HG02623 (cell line): Measurements from ENCODE around the gene AMDHD2.

Experiments used
- ATAC-seq: cut with Tn5 transposase; IDR thresholded peaks from one replicate; pipeline ENCODE4 v1.9.1; 2021; ENCODE audit warnings: moderate library complexity; ENCODE audit not compliant: unreplicated experiment

Gene AMDHD2

DNA sequence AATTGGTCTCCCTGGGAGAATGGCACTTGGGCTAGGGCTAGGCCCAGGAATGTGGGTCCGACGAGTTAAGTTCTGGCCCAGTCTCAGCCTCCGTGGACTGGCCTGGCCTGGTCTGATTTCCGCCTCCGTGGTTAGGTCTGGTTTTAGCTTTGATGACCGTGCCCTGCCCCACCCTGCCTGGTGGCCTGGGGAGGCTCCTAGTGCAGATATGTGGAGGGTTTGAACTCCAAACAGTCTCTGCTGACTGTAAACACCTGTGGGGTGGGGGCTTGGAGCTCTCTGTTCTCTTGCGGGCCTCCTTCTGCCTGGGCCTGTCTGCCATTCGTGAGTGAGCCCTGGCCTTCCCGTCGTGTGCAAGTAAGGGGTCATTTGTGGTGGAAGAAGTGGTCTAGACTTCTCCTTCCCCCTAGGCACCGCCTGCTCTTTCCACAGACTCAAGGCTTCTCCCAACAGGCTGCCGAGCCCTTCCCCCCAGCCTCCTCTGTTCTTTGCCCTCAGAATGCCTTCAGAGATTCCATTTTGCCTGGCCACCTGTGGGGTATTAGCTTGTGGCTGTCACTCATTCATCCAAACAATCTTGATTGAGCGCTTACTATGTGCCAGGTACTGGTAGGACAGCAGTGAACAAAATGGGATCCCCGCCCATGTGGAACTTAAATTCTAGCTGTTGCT, 4.9 kb upstream of the AMDHD2 start:
- ATAC-seq = no peak

DNA sequence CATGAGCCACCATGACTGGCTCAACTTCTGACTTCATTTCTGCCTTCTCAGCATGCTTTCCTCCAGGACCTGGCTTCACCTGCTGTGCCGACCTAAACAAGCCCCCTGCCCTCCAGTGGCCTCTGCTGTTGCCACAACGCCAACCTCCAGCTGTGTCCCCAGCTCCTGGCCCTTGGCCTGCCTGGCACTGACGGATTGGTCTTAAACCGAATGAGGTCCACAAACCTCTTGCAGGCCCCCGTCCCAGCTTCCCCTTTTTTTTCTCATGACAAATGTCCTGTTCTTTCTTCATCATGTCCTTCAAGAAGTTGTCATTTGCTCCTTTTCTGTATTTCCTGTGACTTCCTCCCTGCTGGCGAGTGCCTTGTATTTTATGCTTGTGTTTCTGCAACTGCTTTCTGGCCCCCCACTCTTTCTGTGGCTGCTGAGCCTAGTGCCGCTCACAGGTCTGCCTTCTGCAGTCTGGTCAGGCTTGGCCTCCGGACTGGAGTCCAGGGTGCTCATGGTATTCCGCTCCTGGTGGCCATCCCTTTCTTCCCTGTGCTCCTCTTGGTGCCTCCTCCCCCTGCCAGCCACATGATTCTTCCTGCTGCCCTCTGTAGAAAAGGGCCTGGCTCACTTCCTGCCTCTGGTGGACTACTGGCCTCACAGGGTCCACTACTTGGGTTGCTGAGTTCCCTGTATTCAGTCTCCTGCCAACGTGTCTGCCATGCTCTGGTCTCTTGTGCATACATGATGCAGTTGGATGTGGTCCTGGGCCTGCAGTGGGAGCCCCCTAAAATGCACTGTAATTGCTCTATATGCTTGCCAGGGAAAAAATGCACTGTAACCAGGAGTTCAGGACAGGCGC, 3.6 kb upstream of the AMDHD2 start:
- ATAC-seq = no peak

DNA sequence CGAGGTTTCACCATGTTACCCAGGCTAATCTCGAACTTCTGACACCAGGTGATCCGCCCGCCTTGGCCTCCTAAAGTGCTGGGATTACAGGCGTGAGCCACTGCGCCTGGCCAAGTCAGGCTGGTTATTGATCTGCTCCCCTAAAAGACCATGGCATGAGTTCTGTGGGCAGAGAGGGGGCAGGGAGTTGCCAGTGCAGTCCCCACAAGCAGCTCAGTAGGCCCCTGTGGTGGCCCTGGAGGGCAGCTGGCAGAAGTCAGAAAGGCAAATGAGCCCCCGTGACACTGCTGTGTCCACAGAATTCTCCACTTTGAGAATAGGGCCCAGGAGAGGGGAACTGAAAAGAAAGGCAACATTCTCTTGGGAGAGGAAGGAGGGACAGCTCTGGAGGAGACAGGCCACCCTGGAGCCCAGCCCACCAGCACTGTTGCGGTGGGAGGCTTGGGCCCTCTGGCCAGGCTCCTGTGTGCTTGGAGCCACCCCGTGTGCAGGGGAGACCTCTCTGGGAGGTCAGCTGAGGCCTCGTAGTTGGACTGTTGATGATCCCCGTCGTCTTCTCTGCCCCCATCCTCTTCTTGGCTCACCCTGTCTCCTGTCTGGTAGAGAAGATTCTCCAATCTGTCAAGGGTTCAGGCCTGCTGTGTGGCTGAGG, 2.1 kb upstream of the AMDHD2 start:
- ATAC-seq = no peak

DNA sequence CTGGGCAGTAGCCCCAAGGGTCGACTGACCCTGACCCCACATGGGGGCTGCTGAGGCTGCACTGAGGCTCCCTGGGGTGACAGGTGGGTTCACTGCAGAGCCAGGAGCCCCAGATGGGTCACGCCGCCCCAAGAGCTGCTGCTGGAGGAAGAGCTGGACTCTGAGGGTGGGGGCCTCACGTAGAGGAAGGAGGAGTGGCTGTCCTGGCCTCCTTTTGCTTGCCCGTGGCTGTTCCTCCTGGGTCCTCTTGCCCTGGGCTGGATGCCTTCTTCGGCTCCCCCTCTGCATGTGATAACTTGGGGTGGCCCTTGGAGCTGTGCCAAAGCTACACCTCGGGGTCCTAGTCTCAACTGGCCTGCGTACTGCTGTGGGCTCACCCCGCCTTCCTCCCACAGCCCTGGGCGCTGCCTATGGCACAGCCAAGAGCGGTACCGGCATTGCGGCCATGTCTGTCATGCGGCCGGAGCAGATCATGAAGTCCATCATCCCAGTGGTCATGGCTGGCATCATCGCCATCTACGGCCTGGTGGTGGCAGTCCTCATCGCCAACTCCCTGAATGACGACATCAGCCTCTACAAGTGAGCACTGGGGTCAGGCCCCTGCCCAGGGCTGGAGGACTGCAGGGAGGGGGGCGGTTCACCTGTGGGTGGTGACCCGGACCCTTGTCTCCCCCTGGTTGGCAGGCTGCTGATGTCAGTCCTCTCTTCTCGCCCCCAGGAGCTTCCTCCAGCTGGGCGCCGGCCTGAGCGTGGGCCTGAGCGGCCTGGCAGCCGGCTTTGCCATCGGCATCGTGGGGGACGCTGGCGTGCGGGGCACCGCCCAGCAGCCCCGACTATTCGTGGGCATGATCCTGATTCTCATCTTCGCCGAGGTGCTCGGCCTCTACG, 1.1 kb upstream of the AMDHD2 start:
- no peak for ATAC-seq

DNA sequence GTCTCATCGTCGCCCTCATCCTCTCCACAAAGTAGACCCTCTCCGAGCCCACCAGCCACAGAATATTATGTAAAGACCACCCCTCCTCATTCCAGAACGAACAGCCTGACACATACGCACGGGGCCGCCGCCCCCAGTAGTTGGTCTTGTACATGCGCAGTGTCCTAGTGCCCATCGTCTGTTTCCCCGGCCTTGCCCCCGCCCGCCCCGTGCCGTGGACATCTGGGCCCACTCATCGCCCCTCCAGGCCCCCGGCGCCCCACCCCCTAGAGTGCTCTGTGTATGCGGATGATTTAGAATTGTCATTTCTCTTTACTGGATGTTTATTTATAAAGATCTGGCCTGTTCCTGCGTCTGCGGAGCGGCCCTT, 475 bp upstream of the AMDHD2 start:
- ATAC-seq = no peak

DNA sequence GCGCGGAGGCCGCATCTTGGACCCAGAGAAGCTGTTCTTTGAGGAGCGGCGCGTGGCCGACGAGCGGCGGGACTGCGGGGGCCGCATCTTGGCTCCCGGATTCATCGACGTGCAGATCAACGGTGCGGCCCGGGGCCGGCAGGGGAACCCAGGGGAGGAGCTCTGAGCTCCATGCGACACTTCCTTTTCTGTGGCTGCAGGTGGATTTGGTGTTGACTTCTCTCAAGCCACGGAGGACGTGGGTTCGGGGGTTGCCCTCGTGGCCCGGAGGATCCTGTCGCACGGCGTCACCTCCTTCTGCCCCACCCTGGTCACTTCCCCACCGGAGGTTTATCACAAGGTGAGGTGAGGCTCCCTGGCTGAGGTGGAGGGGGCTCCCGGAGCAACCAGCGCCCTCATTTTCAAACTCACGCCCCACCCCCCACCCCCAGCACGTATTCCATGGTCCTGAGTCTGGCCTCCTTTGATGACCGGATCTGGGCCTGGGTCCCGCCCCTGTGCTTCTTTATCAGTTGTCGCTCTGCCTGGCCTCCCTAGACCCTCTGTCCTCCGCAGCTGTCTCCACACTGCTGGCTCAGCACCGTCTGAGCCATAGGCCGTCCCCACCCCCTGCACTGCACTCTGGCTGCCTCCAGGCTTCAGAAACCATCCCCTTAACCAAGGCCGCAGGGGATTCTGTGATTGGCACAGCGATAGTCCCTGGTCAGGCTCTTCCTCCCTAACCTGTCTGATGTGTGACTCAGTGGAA, 787 bp downstream of the AMDHD2 start:
- no peak for ATAC-seq

DNA sequence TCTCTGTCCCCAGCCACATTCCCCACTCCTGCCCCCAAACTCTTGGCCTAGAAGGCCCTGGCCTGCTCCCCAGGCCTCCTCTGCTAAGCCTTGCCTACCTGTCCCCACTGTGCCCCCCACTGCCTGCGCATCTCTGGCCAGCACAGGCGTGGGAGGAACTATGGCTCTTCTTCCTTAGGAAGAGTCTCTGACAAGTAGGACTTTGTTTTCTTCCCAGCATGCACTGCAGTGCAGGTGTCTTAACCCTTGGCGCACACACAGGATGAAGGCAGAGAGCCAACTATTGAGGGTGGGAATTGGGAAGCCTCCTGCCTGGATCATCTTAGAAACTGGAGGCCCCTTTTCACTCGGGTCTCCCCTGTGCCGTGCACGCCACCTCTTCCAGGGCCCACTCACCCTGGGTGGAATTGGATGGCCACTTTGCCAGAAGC, 3.6 kb downstream of the AMDHD2 start:
- no peak for ATAC-seq

DNA sequence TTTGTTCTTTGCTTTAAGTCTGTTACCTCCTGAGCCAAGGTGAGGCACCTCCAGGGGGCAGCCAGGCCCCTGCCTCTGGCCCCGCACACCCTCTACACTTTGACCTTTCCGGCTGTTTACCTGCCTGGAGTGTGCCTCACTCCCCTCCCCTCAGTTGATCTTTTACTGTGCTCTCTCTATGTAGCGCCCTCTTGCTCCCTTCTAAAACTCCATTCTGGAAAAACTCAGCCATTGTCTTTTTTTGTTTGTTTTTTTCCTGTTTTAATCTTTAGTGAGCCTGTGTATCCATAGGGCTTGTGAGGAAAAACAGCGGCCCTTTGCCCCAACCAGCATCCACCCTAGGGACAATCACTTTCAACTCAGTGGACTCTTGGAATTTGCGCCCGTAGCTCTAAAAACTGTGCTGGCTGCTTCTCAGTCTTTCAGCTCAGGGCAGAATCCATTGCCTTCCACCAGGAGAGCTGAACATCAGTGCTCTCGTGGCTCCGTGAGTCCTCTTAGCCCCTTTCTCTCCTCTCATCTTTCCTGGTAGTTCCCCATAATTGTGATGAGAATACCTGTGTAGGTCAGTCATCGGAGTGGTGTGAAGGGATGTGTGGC, 4.3 kb downstream of the AMDHD2 start:
- ATAC-seq = no peak

DNA sequence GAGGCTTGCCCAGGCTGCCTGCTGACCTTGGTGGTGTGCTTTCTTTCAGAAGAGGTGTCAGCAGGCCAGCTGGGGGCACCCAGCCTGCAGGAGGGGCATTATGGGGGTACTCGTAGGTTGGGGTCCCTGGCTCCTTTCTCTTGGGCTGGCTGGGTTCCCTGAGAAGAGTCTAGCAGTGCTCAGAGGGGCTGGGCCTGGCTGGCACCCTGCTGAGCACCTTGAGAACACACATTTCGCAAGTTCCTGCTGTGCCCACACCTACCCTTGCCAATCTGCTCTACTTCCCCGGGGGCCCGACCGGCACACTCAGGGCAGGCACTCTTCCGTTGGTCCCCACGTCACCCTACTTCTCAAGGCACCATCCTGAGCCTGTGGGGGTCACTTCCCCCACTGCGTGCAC, 6.0 kb downstream of the AMDHD2 start:
- ATAC-seq = no peak

DNA sequence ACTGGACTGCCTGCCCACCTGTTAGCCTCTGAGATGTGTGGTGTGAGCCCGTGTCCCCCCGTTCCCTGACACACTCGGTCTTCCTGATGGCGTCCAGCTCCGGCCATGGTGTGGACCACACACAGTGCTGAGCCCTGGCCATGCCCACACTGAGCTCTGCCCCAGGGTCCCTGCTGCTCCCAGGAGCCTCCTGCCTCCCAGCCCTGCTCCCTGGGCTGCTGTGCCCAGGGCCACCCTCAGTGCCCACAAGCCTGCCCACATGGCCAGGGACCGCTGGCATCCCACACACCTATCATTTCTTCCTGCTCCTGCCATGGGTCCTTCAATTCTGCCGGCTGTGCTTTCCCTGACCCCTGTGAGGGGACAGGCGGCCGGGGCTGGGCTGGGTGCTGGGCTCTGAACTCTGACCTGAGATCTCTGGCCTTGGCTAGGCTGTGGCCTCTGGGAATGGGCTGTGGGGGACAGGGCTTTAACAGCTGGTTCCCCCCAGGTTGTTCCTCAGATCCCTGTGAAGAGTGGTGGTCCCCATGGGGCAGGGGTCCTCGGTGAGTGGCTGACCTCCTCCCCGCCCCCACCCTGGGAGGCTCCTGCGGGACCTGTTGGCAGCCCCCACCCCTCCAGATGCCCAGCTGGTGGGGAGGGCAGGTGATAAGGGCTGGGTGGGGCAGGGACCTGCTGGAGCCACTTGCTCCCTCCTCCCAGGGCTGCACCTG, 7.1 kb downstream of the AMDHD2 start:
- ATAC-seq = no peak

DNA sequence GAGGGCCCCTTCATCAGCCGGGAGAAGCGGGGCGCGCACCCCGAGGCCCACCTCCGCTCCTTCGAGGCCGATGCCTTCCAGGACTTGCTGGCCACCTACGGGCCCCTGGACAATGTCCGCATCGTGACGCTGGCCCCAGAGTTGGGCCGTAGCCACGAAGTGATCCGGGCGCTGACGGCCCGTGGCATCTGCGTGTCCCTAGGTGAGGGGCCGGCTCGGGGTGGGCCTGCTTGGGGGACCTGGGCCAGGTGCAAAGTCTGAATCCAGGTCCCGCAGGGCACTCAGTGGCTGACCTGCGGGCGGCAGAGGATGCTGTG, 7.6 kb downstream of the AMDHD2 start:
- ATAC-seq = no peak

DNA sequence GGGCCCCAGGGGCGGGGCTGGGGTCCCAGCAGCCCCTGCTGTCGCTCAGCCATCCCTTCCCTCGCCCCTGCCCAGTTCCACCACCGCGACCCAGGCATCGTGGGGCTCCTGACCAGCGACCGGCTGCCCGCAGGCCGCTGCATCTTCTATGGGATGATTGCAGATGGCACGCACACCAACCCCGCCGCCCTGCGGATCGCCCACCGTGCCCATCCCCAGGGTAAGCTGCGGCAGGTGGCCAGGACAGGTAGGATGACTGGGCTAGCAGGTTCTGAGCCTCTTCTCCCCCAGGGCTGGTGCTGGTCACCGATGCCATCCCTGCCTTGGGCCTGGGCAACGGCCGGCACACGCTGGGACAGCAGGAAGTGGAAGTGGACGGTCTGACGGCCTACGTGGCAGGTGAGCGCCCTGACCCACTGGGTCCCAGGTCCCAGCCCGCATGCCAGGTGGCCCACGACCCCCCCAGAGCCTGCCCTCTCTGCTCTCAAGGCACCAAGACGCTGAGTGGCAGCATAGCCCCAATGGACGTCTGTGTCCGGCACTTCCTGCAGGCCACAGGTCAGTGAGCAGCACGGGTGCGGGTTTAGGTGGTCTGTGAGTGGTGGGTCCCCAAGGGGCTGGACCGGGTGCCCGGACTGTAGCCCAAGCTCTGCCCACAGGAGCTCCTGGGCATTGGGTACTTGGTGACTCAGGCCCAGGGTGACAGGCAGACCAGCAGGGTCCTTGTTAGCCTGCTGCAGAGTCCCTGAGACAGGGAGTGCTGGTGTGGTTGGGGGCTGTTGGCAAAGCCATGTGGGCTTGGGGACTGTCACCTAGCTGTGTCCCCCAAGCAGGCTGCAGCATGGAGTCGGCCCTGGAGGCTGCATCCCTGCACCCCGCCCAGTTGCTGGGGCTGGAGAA, 8.2 kb downstream of the AMDHD2 start:
- no peak for ATAC-seq

DNA sequence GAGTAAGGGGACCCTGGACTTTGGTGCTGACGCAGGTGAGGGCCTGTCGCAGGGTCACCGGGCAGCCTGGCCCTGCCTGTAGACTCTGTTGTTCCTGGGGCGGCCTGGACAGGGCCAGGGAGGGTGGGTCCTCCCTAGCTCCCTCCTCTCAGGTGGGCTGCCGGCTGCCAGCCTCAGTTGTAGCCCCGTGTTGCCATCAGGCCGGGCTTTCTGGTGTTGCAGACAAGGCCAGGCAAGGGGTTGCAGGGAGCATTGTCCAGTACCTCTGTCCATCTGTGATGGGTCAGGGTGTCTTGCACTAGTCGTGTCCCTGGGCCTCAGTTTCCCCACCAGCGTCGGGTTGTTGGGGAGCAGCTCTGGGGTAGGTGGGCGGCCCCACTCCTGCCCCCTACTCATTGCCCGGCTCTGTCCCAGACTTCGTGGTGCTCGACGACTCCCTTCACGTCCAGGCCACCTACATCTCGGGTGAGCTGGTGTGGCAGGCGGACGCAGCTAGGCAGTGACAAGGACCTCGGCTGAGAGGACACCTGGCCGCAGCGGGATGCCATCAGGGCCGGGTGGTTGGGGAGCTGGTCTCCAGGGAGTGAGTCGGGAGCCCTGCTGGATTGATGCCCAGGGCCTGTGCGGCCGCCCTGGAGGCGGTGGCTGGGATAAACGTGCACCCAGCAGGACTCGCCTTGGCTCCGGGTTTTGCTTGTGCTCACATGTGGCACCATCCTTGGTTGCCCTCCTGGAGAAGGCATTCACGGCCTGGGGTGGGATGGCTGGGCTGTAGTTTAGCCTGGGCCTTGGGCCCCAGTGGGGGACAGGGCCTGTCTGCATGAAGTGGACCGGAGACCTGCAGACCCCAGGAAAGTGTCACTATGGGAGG, 9.1 kb downstream of the AMDHD2 start:
- no peak for ATAC-seq

DNA sequence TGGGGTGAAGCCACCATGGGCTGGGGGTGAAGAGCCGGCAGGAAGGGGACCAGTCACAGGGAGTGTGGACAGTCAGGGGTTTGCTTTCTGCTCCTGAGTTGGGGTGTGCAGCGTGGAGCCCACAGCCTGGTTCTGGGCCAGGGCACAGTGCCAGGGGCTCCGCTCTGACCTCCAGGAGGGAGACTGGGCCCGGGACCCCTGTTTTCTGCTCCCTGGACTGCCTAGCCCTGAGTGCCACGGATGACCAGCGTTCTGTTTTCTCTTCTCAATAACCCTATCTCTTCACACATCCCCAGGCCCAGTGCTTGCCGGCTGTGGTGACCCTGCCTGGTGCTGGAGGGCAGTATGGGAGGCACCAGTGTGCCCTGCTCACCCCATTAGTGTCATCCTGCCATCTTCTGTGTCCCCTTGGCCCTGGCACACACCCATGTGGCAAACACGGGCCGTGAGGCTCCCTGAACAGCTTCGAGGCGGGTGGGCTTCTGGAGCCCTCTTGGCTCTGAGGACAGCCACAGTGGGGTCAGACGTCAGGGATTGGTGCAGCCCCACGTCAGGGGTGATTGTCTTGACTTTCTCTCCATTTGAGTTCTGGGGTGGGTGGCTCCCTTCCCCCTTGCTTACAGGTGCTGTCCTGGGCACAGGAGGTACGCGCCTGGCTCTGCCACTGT, 9.9 kb downstream of the AMDHD2 start:
- ATAC-seq = no peak

DNA sequence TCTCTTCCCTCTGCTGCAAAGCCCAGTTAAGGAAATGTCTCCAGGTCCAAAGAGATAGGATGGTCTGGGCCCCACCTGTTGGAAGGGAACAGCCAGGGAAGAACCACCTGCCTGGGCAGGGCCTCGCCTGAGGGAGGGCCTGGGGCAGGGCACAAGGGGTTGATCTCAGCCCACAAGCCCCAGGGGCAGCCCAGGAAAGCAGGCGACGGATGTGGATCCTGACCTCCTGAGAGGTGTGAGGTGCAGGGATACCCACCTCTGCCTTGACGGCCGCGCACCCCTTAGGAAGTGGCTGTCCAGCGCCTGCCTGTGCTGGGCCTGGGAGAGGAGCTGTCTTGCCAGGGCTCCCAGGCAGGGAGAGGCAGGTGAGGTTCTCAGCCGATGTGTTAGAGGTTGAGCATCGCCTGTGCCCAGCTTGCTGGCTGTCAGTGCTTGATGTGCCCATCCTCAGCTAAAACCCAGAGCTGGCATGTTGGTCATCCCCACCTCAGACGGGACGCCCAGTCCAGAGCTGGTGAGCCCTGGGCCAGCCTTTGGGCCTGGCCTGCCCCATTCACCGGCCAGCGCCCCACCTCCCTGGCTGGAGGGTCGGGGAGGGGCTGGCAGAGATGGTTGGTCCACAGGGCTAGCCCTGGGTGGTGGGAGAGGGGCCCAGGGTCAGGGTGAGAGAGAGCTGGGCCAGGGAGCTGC, 10.6 kb downstream of the AMDHD2 start:
- ATAC-seq = no peak

DNA sequence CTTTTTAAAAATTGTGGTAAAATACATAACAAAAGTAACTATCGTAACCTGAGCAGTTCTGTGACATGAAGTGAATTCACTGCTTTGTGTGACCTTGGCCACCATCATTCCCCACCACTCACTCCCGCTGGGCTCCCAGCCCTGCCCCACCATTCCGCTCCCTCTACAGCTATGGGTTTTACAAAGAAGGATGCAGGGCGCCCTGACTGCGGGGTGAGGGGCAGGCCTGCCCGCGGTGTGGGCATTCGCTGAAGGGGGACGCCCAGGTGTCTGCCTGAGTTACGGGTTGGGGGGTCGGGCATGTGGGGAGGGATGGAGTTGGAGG, 11.2 kb downstream of the AMDHD2 start, which contains the start of gene CEMP1:
CEMP1 (minus strand) TSS at position 38 of the 325 bp plus-strand sequence. CDS start 335 bp downstream, outside the sequence.
- no peak for ATAC-seq
